SJCRH30 (cell line): ENCODE results near the gene FBXO34. TPM values are rescaled to one million over a fixed set of nuclear protein-coding genes. Genes with fewer than 3 reads are reported as not detected.
"Not testable (repeated sequence)": the region's sequence is repeated elsewhere in the genome, so short reads cannot be mapped to it uniquely, and the experiment has no call there.

Experiments used
- DNase-seq, 2 experiments: peaks; one replicate each; pipeline ENCODE4 v3.0.0-alpha.2; 2015 to 2020
- H3K27ac ChIP-seq: fragments of 250-450 bp; sonication (Bioruptor Pico); 2 replicates; pipeline ENCODE4 v1.5.1; 2020; ENCODE audit warnings: mild to moderate bottlenecking, moderate library complexity
- H3K27me3 ChIP-seq: fragments of 250-450 bp; sonication (Bioruptor Pico); 2 replicates; pipeline ENCODE4 v1.5.1; 2020; ENCODE audit warnings: mild to moderate bottlenecking, moderate library complexity
- H3K36me3 ChIP-seq: fragments of 250-450 bp; sonication (Bioruptor Pico); 2 replicates; pipeline ENCODE4 v1.5.1; 2020; ENCODE audit warnings: mild to moderate bottlenecking, moderate library complexity
- H3K4me1 ChIP-seq: fragments of 250-450 bp; sonication (Bioruptor Pico); 2 replicates; pipeline ENCODE4 v1.5.1; 2020; ENCODE audit warnings: mild to moderate bottlenecking, moderate library complexity
- H3K4me3 ChIP-seq: fragments of 250-450 bp; sonication (Bioruptor Pico); 2 replicates; pipeline ENCODE4 v1.5.1; 2020; ENCODE audit warnings: mild to moderate bottlenecking, moderate library complexity
- H3K9me3 ChIP-seq: fragments of 250-450 bp; sonication (Bioruptor Pico); replicated peaks from 2 replicates; pipeline ENCODE4 v1.5.1; 2020; ENCODE audit warnings: mild to moderate bottlenecking, moderate library complexity
- total RNA-seq: library from RNA; depleted of rRNA; stranded (reverse); fragments of >200 nt; shearing (Covaris generic); gene quantifications from 2 replicates; pipeline ENCODE4 v1.2.3, GENCODE V29; 2014

The FBXO34 gene
- total RNA-seq, 1 experiment from 2014 or later = 19.6 TPM

DNA sequence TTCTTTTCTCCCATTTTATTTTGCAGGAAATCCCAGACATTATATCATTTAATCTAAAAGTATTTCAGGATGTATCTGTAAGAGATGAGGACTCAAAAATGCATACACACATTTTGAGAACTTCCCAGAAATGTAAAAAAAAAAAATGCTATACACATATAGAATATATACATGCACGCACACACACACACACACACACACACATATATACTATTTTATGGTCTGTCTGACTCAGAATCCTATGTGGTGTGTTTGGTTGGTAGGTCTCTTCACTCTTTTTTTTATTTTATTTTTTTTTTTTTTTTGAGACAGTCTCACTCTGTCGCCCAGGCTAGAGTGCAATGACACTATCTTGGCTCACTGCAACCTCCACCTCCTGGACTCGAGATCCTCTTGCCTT, 65.5 kb downstream of the FBXO34 start:
- Histone ChIP-seq H3K27me3 (no peaks in the 10 kb centered on the region), H3K4me3 (no peak overlapping the region), H3K27ac (no peak overlapping the region), H3K9me3 (no peaks in the 10 kb centered on the region), H3K4me1 (peaks cover 12% of the 10 kb centered on the region), H3K36me3 (no peaks in the 10 kb centered on the region)
- no peak for DNase-seq

DNA sequence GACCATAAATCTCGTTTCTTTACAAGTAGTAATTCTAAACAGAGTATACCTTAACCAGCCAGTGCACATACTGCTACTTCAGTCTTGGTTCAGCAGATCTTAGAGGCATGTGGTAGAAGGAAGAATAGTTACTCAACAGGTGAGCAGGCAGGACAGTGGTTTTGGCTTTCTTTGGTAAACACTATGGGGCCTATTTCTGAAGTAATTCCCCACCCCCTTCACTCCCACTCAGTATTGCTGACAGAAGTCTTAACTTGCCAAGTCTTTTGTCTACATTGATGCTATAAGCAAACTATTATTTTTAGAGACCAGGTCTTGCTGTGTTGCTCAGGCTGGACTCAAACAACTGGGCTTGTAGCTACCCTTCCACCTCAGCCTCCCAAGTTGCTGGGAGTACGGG, 68.5 kb downstream of the FBXO34 start:
- Histone ChIP-seq H3K27ac (no peak overlapping the region), H3K9me3 (no peaks in the 10 kb centered on the region), H3K4me1 (no peaks in the 10 kb centered on the region), H3K27me3 (no peaks in the 10 kb centered on the region), H3K36me3 (no peaks in the 10 kb centered on the region), H3K4me3 (no peak overlapping the region)
- no peak for DNase-seq

DNA sequence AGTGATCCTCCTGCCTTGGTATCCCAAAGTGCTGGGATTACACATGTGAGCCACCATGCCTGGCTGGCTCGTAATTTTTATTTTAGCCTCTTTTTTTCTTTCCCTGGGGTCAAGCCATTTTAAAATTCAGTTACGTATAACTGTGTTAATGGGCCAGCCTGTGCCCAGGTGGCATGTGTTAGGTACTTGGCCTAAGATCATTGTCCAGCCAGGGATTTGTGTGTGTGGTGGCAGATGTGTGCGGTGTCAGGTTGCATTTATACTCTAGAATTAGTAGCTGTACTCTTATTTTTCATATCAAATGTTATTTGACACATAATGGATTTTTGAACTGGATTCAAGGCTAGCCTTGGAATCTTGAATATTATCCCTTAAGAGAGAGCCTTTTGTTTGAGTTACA, 69.3 kb downstream of the FBXO34 start:
- Histone ChIP-seq H3K4me1 (no peaks in the 10 kb centered on the region), H3K27me3 (no peaks in the 10 kb centered on the region), H3K36me3 (no peaks in the 10 kb centered on the region), H3K9me3 (no peaks in the 10 kb centered on the region), H3K27ac (no peak overlapping the region), H3K4me3 (no peak overlapping the region)
- no peak for DNase-seq

DNA sequence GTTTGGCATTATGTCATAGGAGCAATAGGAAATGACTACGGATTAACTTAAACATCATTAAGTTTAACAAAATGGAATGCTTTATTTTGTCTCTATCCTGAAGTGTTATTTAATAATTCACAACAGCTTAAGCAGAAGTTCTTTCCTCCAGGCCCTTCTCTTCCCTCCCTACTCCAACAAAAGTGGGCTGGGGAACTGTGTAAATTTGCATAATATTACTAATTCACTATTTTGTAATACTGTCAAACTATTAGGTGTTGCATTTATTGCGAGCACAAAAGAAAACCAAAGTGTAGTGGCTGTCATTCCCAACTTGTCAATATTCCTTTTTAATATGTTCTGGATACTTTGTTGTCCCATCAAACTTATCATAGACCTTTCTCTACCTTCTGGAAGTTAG, 70.6 kb downstream of the FBXO34 start:
- Histone ChIP-seq H3K36me3 (no peaks in the 10 kb centered on the region), H3K4me3 (no peak overlapping the region), H3K27ac (no peak overlapping the region), H3K27me3 (no peaks in the 10 kb centered on the region), H3K9me3 (no peaks in the 10 kb centered on the region), H3K4me1 (no peaks in the 10 kb centered on the region)
- no peak for DNase-seq

DNA sequence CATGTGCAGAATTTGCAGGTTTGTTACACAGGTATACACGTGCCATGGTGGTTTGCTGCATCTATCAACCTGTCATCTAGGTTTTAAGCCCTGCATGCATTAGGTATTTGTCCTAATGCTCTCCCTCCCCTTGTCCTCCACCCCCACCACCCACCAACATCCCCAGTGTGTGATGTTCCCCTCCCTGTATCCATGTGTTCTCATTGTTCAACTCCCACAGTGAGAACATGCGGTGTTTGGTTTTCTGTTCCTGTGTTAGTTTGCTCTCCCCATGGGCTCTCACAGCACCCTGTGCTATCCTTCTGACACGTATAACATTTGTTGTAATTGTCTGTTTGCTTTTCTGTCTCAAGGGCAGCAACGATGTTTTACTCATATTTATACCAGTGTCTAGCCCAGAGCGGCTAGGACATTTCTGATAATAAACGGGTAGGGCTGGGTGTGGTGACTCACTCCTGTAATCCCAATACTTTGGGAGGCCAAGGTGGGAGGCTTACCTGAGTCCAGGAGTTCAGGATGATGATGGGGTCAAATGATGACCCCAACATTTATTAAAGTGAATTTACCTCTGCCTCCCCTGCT, 73.5 kb downstream of the FBXO34 start:
- DNase-seq, H3K9me3 ChIP-seq, H3K27me3 ChIP-seq, H3K4me3 ChIP-seq, H3K36me3 ChIP-seq, H3K4me1 ChIP-seq, H3K27ac ChIP-seq: not testable (repeated sequence)

DNA sequence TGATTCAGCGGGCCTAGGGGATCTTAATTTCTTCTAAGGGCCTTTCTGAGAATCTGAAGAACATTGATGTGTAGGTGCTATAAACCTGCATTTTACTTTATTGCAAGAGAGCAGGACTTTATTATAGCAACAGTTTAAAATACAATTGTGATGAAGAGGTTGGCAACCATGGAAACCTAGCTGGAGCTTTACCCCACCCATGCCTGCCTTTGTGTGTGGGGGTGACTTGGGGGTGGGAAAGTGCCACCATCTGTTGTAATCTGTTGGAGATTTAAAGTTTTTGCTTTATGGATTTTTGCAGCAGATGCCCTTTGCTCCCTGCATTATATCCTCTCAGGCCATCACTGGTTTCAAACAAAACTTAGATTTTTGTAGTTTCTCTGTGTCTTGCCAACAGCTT, 75.8 kb downstream of the FBXO34 start:
- DNase-seq = no peak
- no peak overlapping the region for H3K4me3 ChIP-seq
- H3K27ac ChIP-seq = no peak overlapping the region
- no peaks in the 10 kb centered on the region for H3K27me3 ChIP-seq
- H3K36me3 ChIP-seq = peaks cover 6% of the 10 kb centered on the region; the same call in 1 of the 2 replicates
- H3K4me1 ChIP-seq = no peaks in the 10 kb centered on the region
- H3K9me3 ChIP-seq = no peaks in the 10 kb centered on the region

DNA sequence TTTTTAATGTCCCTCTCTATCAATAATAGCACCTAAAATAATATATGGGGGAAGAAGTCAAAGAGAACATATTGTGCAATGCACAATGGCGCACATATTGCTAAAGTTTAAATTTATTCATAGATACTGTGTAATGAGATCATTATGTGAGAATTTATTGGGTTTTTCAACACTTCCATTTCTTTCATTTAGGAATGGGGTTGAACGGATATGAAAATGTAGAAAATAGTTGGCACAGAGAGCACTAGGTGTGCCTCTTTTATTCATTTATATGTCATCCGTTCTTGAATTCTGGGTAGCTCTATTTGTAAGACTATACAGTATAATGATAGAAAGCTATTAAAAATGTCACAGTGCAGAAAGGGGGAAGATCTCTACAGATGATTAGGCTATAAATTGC, 76.5 kb downstream of the FBXO34 start:
- Histone ChIP-seq H3K4me1 (no peaks in the 10 kb centered on the region), H3K9me3 (no peaks in the 10 kb centered on the region), H3K27me3 (no peaks in the 10 kb centered on the region), H3K27ac (no peak overlapping the region), H3K4me3 (no peak overlapping the region), H3K36me3 (peaks cover 12% of the 10 kb centered on the region; the same call in 1 of the 2 replicates)
- no peak for DNase-seq

DNA sequence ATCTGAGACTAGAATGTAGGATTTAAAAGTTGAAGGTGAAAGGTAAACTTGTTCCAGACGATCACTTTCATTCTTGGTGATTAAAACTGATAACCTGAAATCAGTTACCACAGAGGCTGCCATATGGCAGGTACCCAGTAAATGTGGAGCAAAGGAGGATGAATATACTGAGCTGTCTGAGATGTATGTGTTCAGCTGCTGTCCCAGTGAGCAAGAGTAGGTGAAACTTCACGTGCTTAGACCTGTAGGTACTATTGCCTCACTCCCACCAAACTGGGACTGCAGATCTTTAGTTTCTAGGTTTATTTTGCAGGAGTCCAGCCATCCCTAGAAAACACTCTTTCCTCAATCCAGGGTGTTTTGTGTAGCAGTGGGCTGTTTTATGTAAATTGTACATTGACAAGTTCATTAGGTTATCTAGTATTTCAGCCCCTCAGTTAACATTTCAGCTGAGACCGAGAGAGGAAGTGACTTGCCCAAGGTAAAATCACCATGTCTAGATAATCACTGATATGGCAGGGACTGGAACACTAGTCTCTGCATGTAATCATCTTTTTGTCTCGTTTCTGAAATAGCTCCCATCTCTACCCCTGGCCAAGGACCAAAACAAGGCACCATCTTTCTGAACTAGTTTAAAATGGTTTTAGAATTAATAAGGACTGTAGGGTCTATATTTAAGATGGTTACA, 77.7 kb downstream of the FBXO34 start:
- Histone ChIP-seq H3K4me3 (no peak overlapping the region), H3K27me3 (no peaks in the 10 kb centered on the region), H3K27ac (no peak overlapping the region), H3K4me1 (no peaks in the 10 kb centered on the region), H3K36me3 (peaks cover 13% of the 10 kb centered on the region; the same call in 1 of the 2 replicates), H3K9me3 (no peaks in the 10 kb centered on the region)
- no peak for DNase-seq

DNA sequence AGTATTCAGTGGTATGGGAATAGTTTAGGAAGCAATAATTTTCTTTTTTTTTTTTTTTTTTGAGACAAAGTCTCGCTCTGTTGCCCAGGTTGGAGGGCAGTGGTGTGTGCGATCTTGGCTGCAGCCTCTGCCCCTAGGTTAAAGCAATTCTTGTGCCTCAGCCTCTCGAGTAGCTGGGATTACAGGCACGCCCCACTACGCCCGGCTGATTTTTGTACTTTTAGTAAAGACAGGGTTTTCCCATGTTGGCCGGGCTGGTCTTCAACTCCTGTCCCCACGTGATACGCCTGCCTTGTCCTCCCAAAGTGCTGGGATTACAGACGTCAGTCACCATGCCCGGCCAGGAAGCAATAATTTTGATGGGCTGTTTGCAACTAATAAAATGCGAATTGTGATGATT, 78.3 kb downstream of the FBXO34 start:
- Histone ChIP-seq H3K36me3 (peaks cover 15% of the 10 kb centered on the region; the same call in 1 of the 2 replicates), H3K4me3 (no peak overlapping the region), H3K4me1 (no peaks in the 10 kb centered on the region), H3K9me3 (no peaks in the 10 kb centered on the region), H3K27ac (no peak overlapping the region), H3K27me3 (no peaks in the 10 kb centered on the region)
- DNase-seq = no peak

DNA sequence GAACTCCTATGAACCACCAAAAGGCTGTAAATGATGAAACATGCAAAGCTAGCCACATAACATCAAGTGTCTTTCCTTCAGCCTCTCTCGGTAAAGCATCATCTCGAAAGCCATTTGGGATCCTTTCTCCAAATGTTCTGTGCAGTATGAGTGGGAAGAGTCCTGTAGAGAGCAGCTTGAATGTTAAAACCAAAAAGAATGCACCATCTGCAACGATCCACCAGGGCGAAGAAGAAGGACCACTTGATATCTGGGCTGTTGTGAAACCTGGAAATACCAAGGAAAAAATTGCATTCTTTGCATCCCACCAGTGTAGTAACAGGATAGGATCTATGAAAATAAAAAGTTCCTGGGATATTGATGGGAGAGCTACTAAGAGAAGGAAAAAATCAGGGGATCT, 79.2 kb downstream of the FBXO34 start:
- Histone ChIP-seq H3K4me3 (no peak overlapping the region), H3K27ac (no peak overlapping the region)
- no peak for DNase-seq

DNA sequence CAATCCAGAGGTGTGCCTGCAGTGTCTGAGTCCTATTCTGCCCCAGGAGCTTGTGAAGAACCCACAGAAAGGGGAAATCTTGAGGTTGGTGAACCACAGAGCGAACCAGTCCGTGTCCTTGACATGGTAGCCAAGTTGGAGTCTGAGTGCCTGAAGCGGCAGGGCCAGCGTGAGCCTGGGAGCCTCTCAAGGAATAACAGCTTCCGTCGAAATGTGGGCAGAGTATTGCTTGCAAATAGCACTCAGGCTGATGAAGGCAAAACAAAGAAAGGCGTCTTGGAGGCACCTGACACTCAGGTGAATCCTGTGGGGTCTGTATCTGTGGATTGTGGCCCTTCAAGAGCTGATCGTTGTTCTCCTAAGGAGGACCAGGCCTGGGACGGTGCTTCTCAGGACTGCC, 79.9 kb downstream of the FBXO34 start:
- Histone ChIP-seq H3K9me3 (no peaks in the 10 kb centered on the region), H3K4me3 (no peak overlapping the region), H3K27me3 (no peaks in the 10 kb centered on the region), H3K36me3 (peaks cover 15% of the 10 kb centered on the region; the same call in 1 of the 2 replicates), H3K4me1 (no peaks in the 10 kb centered on the region), H3K27ac (no peak overlapping the region)
- DNase-seq = no peak

More for the DNA sequence above, 79.2 kb downstream of the FBXO34 start:
- Histone ChIP-seq H3K4me1 (no peaks in the 10 kb centered on the region), H3K36me3 (peaks cover 15% of the 10 kb centered on the region; the same call in 1 of the 2 replicates), H3K9me3 (no peaks in the 10 kb centered on the region), H3K27me3 (no peaks in the 10 kb centered on the region)

DNA sequence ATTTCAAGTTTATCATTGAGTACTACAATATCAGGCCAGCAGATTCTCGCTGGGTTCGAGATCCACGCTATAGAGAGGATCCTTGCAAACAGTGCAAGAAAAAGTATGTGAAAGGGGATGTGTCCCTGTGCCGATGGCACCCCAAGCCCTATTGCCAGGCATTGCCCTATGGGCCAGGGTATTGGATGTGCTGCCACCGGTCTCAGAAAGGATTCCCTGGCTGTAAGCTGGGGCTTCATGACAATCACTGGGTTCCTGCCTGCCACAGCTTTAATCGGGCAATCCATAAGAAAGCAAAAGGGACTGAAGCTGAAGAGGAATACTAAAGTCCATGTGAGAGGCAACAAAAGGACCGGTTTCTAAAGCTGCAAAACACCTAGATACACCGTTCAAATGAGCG, 81.0 kb downstream of the FBXO34 start:
- Histone ChIP-seq H3K9me3 (no peaks in the 10 kb centered on the region), H3K27ac (no peak overlapping the region), H3K36me3 (peaks cover 15% of the 10 kb centered on the region; the same call in 1 of the 2 replicates), H3K4me3 (no peak overlapping the region), H3K27me3 (no peaks in the 10 kb centered on the region), H3K4me1 (no peaks in the 10 kb centered on the region)
- DNase-seq = no peak

DNA sequence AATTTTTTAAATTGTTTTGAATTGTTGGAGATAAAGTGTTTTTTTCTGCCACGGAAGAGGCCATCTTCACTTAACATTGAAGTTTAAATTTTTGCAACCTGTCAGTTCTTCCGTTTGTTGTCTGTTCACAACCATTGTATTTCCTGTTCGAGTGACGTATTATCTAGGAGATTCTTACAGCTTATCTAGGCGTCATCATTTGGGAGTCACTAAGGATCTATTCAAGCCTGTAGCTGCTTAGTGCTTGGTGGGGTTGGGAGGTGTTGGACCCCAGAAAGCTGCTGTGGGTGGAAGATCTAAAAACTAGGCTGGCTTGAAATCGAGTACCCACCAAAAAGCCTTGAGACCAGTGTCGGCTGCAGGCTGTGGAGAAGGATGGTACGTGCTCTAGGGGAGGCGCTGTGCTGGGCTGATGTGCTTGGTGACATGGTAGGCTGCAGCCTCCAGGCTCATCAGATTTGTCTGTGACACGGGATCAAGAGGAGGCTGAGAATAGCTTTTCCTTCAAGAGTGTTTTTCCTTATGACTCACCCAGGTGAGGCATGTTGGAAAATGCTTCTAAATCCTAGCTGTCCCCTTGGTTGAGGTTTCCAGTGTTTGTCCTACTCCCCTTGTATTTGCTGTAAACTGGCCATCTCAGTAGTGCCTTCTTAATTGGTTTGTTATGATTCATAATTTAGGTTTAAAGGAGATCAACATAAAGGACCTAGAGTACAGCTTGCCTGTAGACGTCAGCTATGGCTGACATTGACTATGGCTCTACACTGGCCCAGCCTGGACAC, 82.7 kb downstream of the FBXO34 start:
- H3K36me3 ChIP-seq = peaks cover 15% of the 10 kb centered on the region; the same call in 1 of the 2 replicates
- H3K4me3 ChIP-seq = no peak overlapping the region
- DNase-seq = no peak
- no peaks in the 10 kb centered on the region for H3K4me1 ChIP-seq
- H3K27me3 ChIP-seq = no peaks in the 10 kb centered on the region
- H3K27ac ChIP-seq = no peak overlapping the region
- H3K9me3 ChIP-seq = no peaks in the 10 kb centered on the region

DNA sequence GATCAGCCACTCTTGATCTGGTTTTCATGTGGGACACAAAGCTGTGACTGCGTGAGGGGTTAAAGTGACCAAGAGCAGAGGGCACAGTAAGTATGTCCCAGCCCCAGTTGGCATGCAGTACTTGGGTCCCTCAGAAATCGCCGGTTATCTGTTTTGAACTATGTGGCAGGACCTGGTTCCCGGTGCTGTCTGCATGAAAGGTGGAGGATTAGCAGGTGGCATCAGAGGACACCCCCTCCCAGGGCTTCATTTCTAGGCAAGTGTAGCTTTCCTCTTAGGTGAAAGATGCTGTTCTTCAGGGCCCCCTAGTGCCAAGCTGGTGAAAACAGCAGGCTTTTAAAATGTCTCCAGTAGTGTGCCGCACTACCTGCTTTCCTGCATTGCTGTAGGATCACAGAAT, 83.3 kb downstream of the FBXO34 start:
- Histone ChIP-seq H3K4me3 (no peak overlapping the region), H3K27ac (no peak overlapping the region), H3K4me1 (no peaks in the 10 kb centered on the region), H3K27me3 (no peaks in the 10 kb centered on the region), H3K36me3 (peaks cover 15% of the 10 kb centered on the region; the same call in 1 of the 2 replicates), H3K9me3 (no peaks in the 10 kb centered on the region)
- DNase-seq = peak; percentile 13 to 54

DNA sequence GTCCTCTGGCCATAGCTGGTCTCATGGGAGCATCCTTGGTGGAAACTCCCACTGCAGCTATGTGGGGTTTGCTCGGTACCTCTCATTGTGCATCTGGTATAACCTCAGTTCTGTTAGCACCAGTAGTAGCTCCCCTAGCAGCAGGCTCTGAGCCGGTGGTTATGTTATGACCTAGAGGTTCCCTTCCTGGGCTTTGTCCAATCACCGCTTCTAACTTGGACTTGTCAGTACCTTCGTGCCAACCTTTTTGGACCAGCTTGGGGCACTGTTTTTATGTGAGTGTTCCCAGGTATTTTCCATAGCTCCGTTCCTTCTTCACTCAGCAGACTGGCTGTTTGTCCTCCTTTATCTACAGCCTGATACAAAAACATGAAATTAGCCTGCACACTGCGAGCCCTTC, 84.7 kb downstream of the FBXO34 start:
- H3K36me3 ChIP-seq = peaks cover 9% of the 10 kb centered on the region; the same call in 1 of the 2 replicates
- no peaks in the 10 kb centered on the region for H3K9me3 ChIP-seq
- DNase-seq = no peak
- H3K27ac ChIP-seq = no peak overlapping the region
- H3K4me3 ChIP-seq = no peak overlapping the region
- no peaks in the 10 kb centered on the region for H3K4me1 ChIP-seq
- no peaks in the 10 kb centered on the region for H3K27me3 ChIP-seq
